RPMI8226 (cell line): ENCODE results near the gene PRPS2.
A peak's percentile ranks its signal among the peaks of the same experiment; 100 is the strongest.

Experiments
- DNase-seq: peaks from one replicate; pipeline ENCODE4 v3.0.0-alpha.2; 2015

Gene PRPS2

DNA sequence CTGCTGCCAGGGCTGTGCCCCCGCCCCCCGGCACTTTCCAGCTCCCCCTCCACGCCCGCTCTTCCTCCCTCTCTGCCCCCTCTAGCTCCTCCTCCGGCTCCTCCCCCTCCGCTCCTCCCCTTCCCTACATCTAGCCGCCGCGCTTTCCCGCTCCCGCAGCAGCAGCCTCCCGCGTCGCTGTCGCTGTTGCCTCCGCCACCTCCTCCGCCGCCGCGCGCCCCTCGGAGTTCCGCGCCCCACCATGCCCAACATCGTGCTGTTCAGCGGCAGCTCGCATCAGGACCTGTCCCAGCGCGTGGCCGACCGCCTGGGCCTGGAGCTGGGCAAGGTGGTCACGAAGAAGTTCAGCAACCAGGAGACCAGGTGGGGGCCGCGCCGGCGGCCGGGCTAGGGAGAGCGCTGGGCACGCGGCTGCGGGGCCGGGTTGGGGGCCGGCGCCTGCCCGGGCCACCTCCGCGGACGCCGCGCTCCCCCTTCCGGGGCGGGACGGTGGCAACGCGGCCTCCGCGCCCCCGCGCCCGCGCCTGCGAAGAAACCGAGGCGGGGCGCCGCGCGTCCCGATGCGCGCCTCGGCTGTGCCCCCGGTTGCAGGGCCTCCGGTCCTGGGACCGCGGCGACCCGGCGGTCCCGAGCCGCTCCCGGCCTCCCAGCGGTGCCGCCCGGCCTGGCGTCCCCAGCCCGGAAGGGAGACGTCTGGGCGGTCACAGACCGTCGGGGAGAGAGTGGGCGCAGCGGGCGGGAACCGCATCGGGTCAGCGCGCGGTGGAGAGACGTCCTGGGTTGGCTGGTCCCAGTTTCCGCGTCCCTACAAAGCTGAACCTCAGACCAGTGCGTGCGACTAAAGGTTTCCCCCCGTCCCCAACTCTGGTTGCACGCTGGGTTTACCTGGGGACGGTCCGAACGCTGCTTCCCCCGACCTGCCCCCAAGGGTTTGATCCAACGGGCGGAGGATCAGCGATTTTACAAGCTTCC is at the start of gene PRPS2:
TSS of gene PRPS2 (plus strand) at position 156 of the 972 bp plus-strand sequence. CDS start at position 242, 86 bp downstream.
- peak; percentile 74 for DNase-seq

GRCh38 chrX:12741416-12741815 is 49.8 kb upstream of the PRPS2 start:
- DNase-seq, result no peak

- DNase-seq, result no peak
Observed at GRCh38 chrX:12747433-12747832, 43.8 kb upstream of the PRPS2 start.

GRCh38 chrX:12751887-12752286 is 39.3 kb upstream of the PRPS2 start:
- DNase-seq, result no peak

- DNase-seq, result no peak
Observed at GRCh38 chrX:12753366-12753765, 37.8 kb upstream of the PRPS2 start.

GRCh38 chrX:12758291-12758690 is 32.9 kb upstream of the PRPS2 start:
- no peak for DNase-seq

GRCh38 chrX:12767856-12768255 is 23.4 kb upstream of the PRPS2 start:
- no peak for DNase-seq

- no peak for DNase-seq
Observed at GRCh38 chrX:12768491-12768890, 22.7 kb upstream of the PRPS2 start.

DNA sequence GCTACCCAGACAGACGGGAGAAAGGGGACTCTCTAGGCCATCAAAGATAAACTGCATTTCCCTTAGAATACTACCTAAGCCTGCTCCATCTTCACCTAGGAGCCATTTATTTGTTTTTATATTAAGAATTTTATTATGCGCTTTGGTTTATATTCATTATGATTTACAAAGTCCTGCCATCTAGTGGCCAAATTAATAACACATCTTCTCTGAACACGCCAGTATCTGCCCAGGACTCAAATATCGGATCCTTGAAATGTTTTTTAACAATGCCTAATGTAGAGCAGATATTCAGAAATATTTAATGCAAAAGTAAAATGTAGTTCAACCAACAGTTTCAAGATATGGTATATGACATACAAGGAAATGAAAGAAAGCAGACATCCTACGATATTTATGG is 20.8 kb upstream of the PRPS2 start:
- peak; percentile 50 for DNase-seq

DNA sequence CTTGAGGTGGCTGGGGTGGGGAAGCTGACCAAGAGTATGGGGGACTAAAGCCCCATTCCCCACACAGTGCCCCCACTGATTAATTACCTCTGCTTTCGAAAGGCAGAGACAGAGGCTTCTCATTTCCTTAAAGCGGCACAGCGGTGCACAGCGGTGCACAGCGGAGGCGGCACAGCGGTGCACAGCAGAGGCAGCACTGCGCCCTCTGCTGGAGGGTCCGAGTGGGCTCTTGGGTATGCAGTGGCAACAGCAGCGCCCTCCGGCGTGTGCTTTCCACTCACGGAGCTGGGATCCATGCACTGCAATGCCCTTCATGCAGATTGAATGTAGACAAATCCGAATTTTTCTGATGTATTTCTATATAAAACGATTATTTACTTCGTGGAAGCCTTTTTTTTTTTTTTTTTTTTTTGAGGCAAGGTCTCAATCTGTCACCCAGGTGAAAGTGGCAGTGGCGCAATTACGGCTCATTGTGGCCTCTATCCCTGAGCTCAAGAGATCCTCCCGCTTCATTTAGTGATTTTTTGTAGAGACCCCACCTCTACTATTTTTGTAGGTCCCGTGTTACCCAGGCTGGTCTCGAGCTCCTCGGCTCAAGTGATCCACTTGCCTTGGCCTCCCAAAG is 19.7 kb upstream of the PRPS2 start:
- peak; percentile 89 for DNase-seq

GRCh38 chrX:12777670-12778069 is 13.5 kb upstream of the PRPS2 start:
- no peak for DNase-seq

DNA sequence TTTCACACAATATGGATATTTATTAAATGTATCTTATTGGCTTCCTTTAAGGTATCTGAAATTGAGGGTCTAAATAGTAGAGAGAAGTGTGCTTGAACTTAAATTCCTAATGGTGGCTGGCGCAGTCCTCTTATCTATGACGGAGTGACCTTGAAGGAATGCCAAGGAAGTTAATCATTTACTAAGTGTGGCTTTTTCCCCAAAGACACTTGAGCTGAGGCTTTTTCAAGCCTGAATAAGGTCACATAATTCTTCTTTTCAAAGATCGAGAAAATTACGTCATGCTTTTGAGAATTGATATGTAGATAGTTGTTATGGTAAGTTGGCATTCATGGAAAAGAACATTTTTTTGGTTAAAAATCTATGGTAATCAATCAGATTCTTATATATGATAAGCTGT is 11.7 kb upstream of the PRPS2 start:
- no peak for DNase-seq

DNA sequence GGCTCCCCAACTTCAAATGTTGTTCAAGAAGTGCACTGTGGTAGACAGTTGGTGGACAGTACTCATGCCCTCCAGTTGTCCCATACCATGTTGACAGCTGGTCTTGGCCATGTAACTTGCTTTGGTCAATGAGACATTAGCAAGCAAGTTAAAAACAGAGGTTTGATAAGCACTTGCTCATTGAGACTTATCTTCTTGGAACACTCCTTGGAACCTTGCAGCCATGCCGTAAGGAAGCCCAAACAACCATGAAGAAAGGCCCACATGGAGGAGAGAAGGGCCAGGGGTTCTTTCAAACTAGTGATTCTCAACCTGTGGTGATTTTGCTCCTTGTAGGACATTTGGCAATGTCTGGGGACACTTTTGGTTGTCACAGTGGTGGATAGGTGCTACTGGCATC is 2.6 kb upstream of the PRPS2 start:
- DNase-seq, result no peak

GRCh38 chrX:12789976-12790375 is 1.2 kb upstream of the PRPS2 start:
- DNase-seq, result no peak

- DNase-seq, result no peak
Observed at GRCh38 chrX:12790885-12791256, 341 bp upstream of the PRPS2 start.

- no peak for DNase-seq
Observed at GRCh38 chrX:12792711-12793110, 1.5 kb downstream of the PRPS2 start.

DNA sequence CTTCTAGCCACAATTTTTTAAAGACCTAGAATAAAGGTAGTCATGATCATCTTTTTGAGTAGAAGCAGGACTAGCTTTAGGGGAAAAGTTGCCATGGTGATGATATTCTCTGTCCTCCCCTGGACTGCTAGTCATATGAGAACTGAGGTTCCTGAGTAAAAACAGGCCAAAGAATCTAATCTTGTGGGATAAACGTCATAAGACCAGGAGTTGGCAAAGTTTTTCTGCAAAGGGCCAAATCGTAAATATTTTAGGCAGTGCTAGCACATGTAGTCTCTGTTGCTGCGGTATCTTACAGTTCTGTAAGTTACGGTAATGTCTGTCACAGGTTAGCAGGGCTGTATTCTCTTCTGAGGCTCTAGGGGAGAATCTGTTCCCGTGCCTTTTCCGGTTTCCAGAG is 3.4 kb downstream of the PRPS2 start:
- DNase-seq, result no peak

- DNase-seq, result no peak
Observed at GRCh38 chrX:12798601-12799000, 7.4 kb downstream of the PRPS2 start.

DNA sequence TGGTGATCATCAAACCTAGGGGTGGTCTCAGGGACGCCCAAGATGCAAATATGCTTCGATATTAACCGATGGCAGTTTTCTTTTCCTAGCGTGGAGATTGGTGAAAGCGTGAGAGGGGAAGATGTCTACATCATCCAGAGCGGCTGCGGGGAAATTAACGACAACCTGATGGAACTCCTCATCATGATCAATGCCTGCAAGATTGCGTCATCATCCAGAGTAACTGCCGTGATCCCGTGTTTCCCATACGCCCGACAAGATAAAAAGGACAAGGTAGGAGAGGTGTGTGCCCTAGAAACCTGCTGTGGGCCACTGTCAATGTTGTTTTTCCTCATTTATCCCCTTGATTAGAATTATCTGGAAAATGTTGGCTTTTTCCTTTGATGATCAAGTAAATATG is 7.9 kb downstream of the PRPS2 start:
- DNase-seq, result no peak

DNA sequence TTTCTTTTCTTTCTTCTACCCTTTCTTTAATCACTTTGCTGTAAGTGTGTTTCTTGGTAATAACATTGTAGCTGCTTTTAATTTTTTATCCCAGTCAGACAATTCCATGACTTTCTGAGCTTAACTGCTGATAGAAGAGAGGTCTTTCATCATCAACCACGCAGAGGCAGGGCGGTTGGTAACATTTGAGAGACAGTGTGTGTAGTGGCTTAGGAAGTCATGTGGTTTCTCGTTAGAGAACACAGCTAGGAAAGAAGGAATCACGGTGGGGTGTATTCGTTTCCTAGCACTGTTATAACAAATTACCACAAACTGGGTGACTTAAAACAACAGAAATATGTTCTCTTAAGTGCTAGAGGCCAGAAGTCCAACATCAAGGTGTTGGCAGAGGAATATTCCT is 11.5 kb downstream of the PRPS2 start:
- no peak for DNase-seq

- no peak for DNase-seq
Observed at GRCh38 chrX:12804655-12805054, 13.4 kb downstream of the PRPS2 start.

DNA sequence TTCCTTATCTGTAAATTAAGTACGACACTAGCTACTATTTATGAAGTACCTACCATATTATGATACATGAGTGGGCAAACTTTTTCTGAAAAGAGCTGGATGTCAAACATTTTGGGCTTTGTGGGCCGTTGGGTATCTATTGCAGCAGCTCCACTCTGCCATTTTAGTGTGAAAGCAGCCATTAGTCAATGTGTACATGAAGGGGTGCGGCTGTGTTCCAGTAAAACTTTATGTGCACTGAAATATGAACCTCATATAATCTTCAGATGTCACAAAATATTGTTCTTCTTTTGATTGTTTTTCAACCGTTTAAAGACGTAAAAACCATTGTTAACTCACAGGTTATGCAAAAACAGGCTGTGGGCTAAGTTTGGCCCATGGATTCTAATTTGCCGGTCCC is 14.1 kb downstream of the PRPS2 start:
- no peak for DNase-seq

DNA sequence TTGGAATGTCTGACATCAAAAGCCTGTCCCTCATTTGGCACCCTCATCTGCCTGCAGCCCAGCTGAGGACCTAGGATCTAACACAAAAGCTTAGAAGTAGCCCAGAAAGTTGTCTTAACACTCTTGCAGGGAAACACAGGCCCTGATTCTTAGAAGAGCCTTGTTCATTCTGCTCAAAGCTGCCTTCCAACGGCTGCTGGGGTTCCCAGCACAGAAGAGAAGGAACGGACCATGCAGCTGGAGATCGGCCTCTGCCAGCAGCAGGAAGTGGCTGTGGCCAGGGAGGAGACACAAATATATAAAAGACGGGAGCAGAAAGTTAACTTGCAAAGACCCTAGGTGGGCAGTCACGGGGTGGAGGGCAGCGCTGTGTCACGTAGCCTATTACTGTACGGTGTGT is 20.4 kb downstream of the PRPS2 start:
- no peak for DNase-seq

DNA sequence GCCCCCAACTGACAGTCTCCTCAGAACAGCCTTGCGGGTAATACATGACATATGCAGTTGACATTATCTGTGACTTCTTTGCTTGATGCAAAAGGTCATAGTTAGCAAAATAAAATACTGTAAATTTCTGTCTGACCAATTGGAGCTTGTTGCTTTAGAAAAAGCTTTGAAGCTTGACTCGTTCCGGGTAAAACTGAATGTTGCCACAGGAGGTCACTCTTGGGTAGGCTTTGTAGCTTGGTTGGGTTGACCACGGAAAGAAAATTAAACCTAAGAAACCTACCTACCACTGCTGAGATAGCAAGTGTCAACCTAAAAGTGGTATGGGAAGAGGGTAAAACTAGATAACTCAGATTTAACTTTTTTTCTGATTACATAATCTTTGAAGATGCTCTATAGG is 23.2 kb downstream of the PRPS2 start:
- peak; percentile 63 for DNase-seq
